Activated T-helper 1 cell treated with anti-CD3 and anti-CD28 coated beads, Interleukin-12 subunit alpha, Interleukin-12 subunit beta, Interleukin-2, Interleukin-4 antibody, amounts not matched to agents 30 ng/mL and 10 ng/mL and 1 ng/mL, durations not matched to agents 14 hours and 24 hours and 36 hours (primary cell): ENCODE measurements around the gene GUCA2A. TPM values are rescaled to one million over a fixed set of nuclear protein-coding genes. Genes with fewer than 3 reads are reported as not detected.

Experiments
- DNase-seq: peaks from one replicate; pipeline ENCODE4 v3.0.0; 2021; ENCODE audit warnings: low spot score
- H3K27ac Mint-ChIP-seq: one replicate; pipeline ENCODE4 v1.8.0; 2021; ENCODE audit warnings: mild to moderate bottlenecking, mixed read lengths
- H3K27me3 Mint-ChIP-seq: one replicate; pipeline ENCODE4 v1.8.0; 2022; ENCODE audit warnings: mild to moderate bottlenecking, moderate library complexity, mixed read lengths; ENCODE audit not compliant: insufficient read depth
- H3K36me3 Mint-ChIP-seq: one replicate; pipeline ENCODE4 v1.8.0; 2021; ENCODE audit warnings: low read depth, mixed read lengths
- H3K4me1 Mint-ChIP-seq: one replicate; pipeline ENCODE4 v1.8.0; 2021; ENCODE audit warnings: low read depth, mixed read lengths
- H3K4me3 Mint-ChIP-seq: one replicate; pipeline ENCODE4 v1.8.0; 2021; ENCODE audit warnings: mild to moderate bottlenecking, moderate library complexity, mixed read lengths
- H3K9me3 Mint-ChIP-seq: one replicate; pipeline ENCODE4 v1.8.0; 2021; ENCODE audit warnings: mixed read lengths
- intact Hi-C: fragments of 100-400 bp; cut with micrococcal nuclease; formaldehyde crosslinking; loops from one replicate; pipeline ENCODE4 v1.15.1; 2024
- total RNA-seq: library from RNA; stranded (reverse); gene quantifications from 2 replicates; pipeline ENCODE4 v1.2.3, GENCODE V29; 2022

The GUCA2A gene
- total RNA-seq, 1 donor from 2014 or later: not detected

DNA sequence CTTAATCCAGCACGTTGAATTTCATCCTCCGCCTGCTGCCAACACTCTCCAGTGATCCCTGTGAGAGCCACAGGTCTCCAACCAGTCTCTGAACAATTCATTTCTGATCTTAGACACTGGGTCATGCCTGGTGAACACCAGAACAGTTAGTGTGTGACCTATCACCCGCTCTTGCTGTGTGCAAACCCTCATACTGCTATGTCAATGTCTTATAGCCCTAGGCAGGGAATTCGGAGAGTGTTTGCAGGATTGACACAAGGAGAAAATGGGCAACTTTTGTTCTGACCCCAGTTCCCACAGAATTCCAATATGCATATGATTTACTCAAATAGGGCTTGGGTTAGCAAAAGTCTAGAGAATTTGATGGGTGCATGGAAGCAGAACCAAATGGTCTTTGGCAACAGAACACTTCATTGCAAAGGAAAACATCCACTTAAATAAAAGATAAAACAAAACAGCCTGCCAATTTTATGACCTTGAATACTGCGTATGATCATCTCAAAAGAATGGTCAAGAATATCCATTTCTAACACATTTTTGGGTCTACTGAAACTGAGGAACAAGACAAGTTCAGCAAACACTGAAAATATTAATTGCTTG lies 34.4 kb downstream of the GUCA2A start:
- H3K27ac Mint-ChIP-seq: no peak overlapping the region
- no peak overlapping the region for H3K4me3 Mint-ChIP-seq
- H3K36me3 Mint-ChIP-seq: no peaks in the 10 kb centered on the region
- H3K4me1 Mint-ChIP-seq: no peaks in the 10 kb centered on the region
- no peak for DNase-seq
- intact Hi-C loops: no loop called here
- peaks cover 10% of the 10 kb centered on the region for H3K27me3 Mint-ChIP-seq
- H3K9me3 Mint-ChIP-seq: no peaks in the 10 kb centered on the region

DNA sequence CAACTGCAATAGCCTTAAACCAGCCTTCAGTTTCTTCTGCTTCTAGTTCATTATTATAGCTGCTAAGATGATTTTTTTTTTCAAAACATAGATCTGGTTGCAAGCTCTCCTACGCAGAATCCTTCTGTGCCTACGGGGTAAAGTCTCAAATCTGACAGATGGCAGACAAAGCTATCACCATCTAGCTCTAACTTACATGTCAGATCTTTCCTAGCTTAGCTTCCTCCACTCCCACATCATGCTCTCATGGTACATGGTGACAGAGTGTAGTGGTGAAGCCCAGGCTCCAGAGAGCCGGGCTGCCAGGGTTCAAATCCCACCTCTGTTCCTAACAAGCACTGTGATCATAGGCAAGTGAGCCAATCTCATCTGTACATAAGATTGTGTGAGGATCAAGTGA lies 35.6 kb downstream of the GUCA2A start:
- no peaks in the 10 kb centered on the region for H3K36me3 Mint-ChIP-seq
- intact Hi-C loops: no loop called here
- no peaks in the 10 kb centered on the region for H3K9me3 Mint-ChIP-seq
- no peak overlapping the region for H3K4me3 Mint-ChIP-seq
- no peak overlapping the region for H3K27ac Mint-ChIP-seq
- H3K27me3 Mint-ChIP-seq: peaks cover 13% of the 10 kb centered on the region
- no peak for DNase-seq
- no peaks in the 10 kb centered on the region for H3K4me1 Mint-ChIP-seq

DNA sequence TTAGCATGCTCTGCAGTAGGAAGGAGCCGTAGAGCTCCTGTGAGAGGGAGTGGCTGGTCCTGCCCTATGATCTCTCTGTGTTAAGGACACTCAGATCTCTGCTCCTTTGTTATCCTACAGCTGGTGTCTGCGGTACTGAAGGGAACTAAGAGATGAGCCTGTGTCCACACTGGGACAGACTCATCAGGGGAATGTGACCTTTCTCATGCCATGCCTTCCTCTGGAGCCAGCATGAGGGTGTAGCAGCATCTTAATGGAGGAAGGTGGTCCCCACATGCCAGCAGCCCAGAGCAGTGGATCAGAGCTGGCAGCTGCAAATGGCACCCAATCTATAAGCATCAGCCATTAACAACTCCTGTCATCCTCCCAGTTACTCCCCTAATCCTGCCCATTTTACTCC lies 36.0 kb downstream of the GUCA2A start:
- Mint-ChIP-seq H3K4me1 (no peaks in the 10 kb centered on the region), H3K36me3 (no peaks in the 10 kb centered on the region), H3K9me3 (no peaks in the 10 kb centered on the region), H3K27ac (no peak overlapping the region), H3K4me3 (no peak overlapping the region), H3K27me3 (peaks cover 13% of the 10 kb centered on the region)
- no peak for DNase-seq
- intact Hi-C loops: no loop called here

DNA sequence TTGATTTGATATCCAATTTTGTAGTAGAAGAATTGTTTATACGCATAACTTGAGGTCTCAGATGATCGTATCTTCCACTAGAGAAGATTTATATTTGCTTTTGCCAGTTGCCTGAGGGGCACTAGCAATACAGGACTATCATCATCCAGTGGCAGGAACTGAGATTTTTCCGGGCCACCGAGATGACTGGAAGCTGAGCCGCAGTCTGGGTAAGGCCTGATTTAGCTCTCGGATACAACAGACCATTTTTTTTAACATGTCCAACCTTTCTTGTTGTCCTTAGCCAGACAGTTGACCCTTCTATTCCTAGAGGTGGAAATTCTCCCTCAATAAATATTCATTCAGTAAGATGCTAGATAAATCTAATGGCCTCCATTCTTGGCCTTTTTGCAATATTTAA lies 36.8 kb downstream of the GUCA2A start:
- Mint-ChIP-seq H3K27ac (no peak overlapping the region), H3K27me3 (peaks cover 11% of the 10 kb centered on the region), H3K9me3 (no peaks in the 10 kb centered on the region), H3K4me3 (no peak overlapping the region), H3K4me1 (no peaks in the 10 kb centered on the region), H3K36me3 (no peaks in the 10 kb centered on the region)
- intact Hi-C loops: no loop called here
- DNase-seq: no peak

DNA sequence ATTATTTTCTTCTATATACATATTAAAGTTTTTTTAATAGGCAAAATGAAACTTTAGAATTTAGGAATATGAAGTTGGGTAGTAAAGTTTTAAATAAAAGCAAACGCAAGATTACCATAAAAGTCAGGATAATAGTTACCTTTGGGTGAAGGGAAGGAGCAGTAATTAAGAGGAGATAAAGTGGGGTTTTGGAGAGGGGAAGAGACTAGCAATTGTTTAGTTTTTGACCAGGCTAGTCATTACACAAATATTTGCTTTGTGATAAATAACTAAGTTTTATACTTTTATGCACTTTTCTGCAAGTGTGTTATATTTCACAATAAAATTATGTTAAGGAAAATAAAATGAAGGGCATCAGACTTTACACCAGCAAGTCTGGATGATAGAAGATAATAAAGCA lies 39.0 kb downstream of the GUCA2A start:
- Mint-ChIP-seq H3K27ac (no peak overlapping the region), H3K27me3 (peaks cover 11% of the 10 kb centered on the region), H3K4me1 (no peaks in the 10 kb centered on the region), H3K36me3 (no peaks in the 10 kb centered on the region), H3K4me3 (no peak overlapping the region), H3K9me3 (peaks cover 4% of the 10 kb centered on the region)
- intact Hi-C loops: no loop called here
- DNase-seq: no peak

DNA sequence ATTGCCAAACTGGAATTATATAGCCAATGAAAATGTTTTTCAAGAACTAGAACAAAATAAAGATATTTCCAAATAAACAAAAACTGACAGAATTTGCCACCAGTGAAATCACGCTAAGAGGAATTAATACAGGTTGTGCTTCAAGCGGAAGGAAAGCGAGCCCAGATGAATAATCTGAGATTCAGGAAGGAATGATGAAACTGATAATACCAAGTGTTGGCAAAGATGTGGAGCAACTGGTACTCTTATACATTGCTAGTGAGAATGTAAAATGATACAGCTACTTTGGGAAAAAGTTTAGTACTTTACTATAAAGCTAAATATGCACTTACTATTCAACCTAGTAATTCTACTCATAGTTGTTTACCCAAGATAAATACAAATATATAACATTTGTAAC lies 42.1 kb downstream of the GUCA2A start:
- H3K27me3 Mint-ChIP-seq: peaks cover 8% of the 10 kb centered on the region
- no peak overlapping the region for H3K4me3 Mint-ChIP-seq
- H3K36me3 Mint-ChIP-seq: no peaks in the 10 kb centered on the region
- H3K27ac Mint-ChIP-seq: no peak overlapping the region
- DNase-seq: no peak
- intact Hi-C loops: no loop called here
- no peaks in the 10 kb centered on the region for H3K4me1 Mint-ChIP-seq
- peaks cover 4% of the 10 kb centered on the region for H3K9me3 Mint-ChIP-seq

DNA sequence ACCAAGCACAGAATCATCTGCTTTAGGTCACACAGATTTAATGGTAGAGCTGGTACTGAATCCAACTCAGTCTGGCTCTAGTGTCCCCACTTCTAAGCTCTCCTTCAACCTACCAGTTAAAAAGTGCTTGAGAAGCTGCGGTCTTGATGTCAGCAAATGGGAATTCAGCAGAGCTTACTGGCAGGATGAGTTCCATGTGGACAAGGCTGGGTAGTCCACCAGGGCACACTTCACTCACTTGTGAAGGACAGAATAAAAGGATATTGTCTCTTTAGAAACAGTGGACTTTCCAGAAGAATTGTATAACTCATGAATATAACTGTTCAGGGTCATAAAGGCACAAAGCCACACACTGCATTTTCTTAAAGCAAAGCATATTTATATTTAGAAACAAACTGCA lies 46.4 kb downstream of the GUCA2A start:
- Mint-ChIP-seq H3K27me3 (peaks cover 10% of the 10 kb centered on the region), H3K27ac (no peak overlapping the region), H3K9me3 (peaks cover 4% of the 10 kb centered on the region), H3K4me3 (no peak overlapping the region), H3K36me3 (no peaks in the 10 kb centered on the region), H3K4me1 (no peaks in the 10 kb centered on the region)
- DNase-seq: no peak
- intact Hi-C loops: no loop called here

DNA sequence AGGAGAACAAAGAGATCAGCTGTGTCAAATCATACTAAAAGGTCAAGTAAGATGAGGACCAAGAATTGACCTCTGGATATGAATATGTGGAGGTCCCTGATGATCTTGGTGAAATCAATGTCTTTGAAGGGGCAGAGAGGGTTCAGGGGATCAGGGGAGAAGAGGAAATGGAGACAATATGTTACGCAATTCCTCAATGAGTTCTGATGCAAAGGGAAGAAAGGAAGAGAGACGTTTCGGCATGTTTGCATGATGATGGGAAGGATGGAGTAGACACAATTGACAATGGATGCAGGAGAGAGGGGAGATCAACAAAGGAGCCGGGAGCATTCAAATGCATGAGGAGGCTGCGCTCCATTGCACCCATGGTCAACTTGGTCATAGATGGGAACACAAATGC lies 47.3 kb downstream of the GUCA2A start:
- H3K36me3 Mint-ChIP-seq: no peaks in the 10 kb centered on the region
- no peaks in the 10 kb centered on the region for H3K4me1 Mint-ChIP-seq
- intact Hi-C loops: no loop called here
- no peak for DNase-seq
- peaks cover 10% of the 10 kb centered on the region for H3K27me3 Mint-ChIP-seq
- peaks cover 4% of the 10 kb centered on the region for H3K9me3 Mint-ChIP-seq
- no peak overlapping the region for H3K27ac Mint-ChIP-seq
- no peak overlapping the region for H3K4me3 Mint-ChIP-seq

DNA sequence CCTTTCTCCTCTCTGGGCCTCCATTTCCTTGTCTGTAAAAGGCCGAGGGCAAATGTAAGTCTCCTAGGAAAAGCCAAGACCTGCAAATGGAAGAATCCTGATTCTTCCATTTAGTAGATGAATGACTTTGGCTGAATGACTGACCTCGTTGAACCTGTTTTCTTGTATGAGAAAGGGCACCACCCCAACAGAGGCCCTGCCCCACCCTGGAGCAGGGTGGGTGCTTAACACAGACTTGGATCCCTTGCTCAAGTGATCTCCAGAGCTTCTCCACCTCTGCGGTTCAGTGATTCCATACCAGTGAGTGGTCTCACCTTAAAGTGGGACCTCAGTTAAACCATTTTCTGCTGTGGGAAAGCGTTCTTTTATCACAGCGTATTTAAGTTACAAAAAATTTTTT lies 50.3 kb downstream of the GUCA2A start:
- DNase-seq: no peak
- no peak overlapping the region for H3K4me3 Mint-ChIP-seq
- intact Hi-C loops: no loop called here
- H3K36me3 Mint-ChIP-seq: no peaks in the 10 kb centered on the region
- peaks cover 8% of the 10 kb centered on the region for H3K27me3 Mint-ChIP-seq
- no peaks in the 10 kb centered on the region for H3K4me1 Mint-ChIP-seq
- no peaks in the 10 kb centered on the region for H3K9me3 Mint-ChIP-seq
- H3K27ac Mint-ChIP-seq: no peak overlapping the region

Other genes starting within 250 kb of the GUCA2A start
- gene HIVEP3, start 245.8 kb downstream of the GUCA2A start, total RNA-seq: 75.4 and 76.7 TPM in 2 replicates
- not detected in 2 replicates for gene GUCA2B, start 11.3 kb downstream of the GUCA2A start, total RNA-seq
- gene FOXJ3, start 170.5 kb upstream of the GUCA2A start, total RNA-seq: 50.1 and 51.6 TPM in 2 replicates
- 3.3 and 4.8 TPM in 2 replicates for gene RIMKLA, start 216.0 kb upstream of the GUCA2A start, total RNA-seq